HCT116 (cell line): Measurements from ENCODE around the gene ADRM1. TPM values are rescaled to one million over a fixed set of nuclear protein-coding genes. Genes with fewer than 3 reads are reported as not detected.
A peak's percentile ranks its signal among the peaks of the same experiment; 100 is the strongest.

Source experiments
- ATAC-seq: fragments of 200-7000 bp; cut with Tn5 transposase; 2 replicates; pipeline ENCODE4 v1.9.1; 2020; ENCODE audit warnings: mild to moderate bottlenecking, moderate library complexity
- BruUV-seq: library from RNA; stranded (reverse); fragments of 400-500 nt; replicated peaks from 2 replicates; lab custom pipeline; 2021; lab: Mats Ljungman, UMichigan
- CTCF ChIA-PET: fragments of 300-600 bp; sonication (Branson Sonifier 250); formaldehyde crosslinking; loops from one replicate; lab custom pipeline; 2021; ENCODE audit warnings: antibody characterized with exemption; lab: Charles Lee
- POLR2A ChIA-PET: fragments of 300-600, 350-600 bp; sonication (Branson Sonifier 250); formaldehyde crosslinking; loops from one replicate; lab custom pipeline; 2021; ENCODE audit warnings: antibody characterized with exemption; lab: Charles Lee
- RAD21 ChIA-PET, 2 experiments: fragments of 300-600 bp; sonication (Branson Sonifier 250); formaldehyde crosslinking; loops; one replicate each; lab custom pipeline; 2023; ENCODE audit warnings: low total read pairs in 2 of 2; ENCODE audit not compliant: uncharacterized antibody in 2 of 2, unreplicated experiment in 2 of 2, low non-redundant PET in 1 of 2; lab: Charles Lee
- DNase-seq: peaks from one replicate; pipeline ENCODE4 v3.0.0-alpha.2; 2010; ENCODE audit warnings: low read depth, low spot score
- H2AFZ ChIP-seq: fragments of 200-600 bp; shearing (Covaris generic), sonication (generic); 2 replicates; pipeline ENCODE4 v1.6.1; 2017; ENCODE audit warnings: low read depth, mixed run types, mixed read lengths, antibody characterized with exemption, low read length; ENCODE audit not compliant: poor library complexity, severe bottlenecking
- H3K27ac ChIP-seq: 2 replicates; pipeline ENCODE4 v1.5.1; 2012; ENCODE audit warnings: low read depth, low read length
- H3K27me3 ChIP-seq: fragments of 200-600 bp; sonication (generic); 2 replicates; pipeline ENCODE4 v1.6.1; 2016; ENCODE audit warnings: mixed run types, low read length, mixed read lengths; ENCODE audit not compliant: insufficient read depth
- H3K36me3 ChIP-seq, 2 experiments: fragments of 200-500 bp in 1 of 2; fragments of 200-600 bp in 1 of 2; sonication (Bioruptor generic) in 1 of 2; sonication (generic) in 1 of 2; 2 replicates each; pipeline versions ENCODE4 v1.5.1 to v1.6.1; 2014 to 2016; ENCODE audit warnings: low read length in 2 of 2, inconsistent platforms in 1 of 2, mixed read lengths in 1 of 2, mixed run types in 1 of 2; ENCODE audit not compliant: insufficient read depth in 2 of 2, control insufficient read depth in 1 of 2
- H3K4me1 ChIP-seq, 2 experiments: fragments of 200-600 bp in 1 of 2; sonication (generic) in 1 of 2; 2 replicates each; pipeline versions ENCODE4 v1.5.1 to v1.6.1; 2012 to 2017; ENCODE audit warnings: low read length in 2 of 2, inconsistent platforms in 1 of 2, mild to moderate bottlenecking in 1 of 2, mixed read lengths in 1 of 2, mixed run types in 1 of 2, moderate library complexity in 1 of 2; ENCODE audit not compliant: insufficient read depth in 2 of 2, control insufficient read depth in 1 of 2
- H3K4me2 ChIP-seq: fragments of 200-600 bp; sonication (generic); 2 replicates; pipeline ENCODE4 v1.6.1; 2017; ENCODE audit warnings: mixed run types, low read length, mixed read lengths
- H3K4me3 ChIP-seq, 2 experiments: fragments of 200-600 bp in 1 of 2; sonication (generic) in 1 of 2; replicated peaks in 1 of 2; 2 replicates each; pipeline ENCODE4 v1.5.1; 2011 to 2016; ENCODE audit warnings: low read length in 2 of 2, control low read depth in 1 of 2, low read depth in 1 of 2, mild to moderate bottlenecking in 1 of 2, mixed read lengths in 1 of 2, mixed run types in 1 of 2
- H3K79me2 ChIP-seq: fragments of 200-600 bp; sonication (generic); 2 replicates; pipeline ENCODE4 v1.6.1; 2017; ENCODE audit warnings: mild to moderate bottlenecking, mixed run types, low read length, moderate library complexity, mixed read lengths; ENCODE audit not compliant: insufficient read depth
- H3K9ac ChIP-seq: fragments of 200-600 bp; sonication (generic); 2 replicates; pipeline ENCODE4 v1.6.1; 2016; ENCODE audit warnings: low read length, mixed read lengths
- H3K9me2 ChIP-seq: fragments of 200-600 bp; sonication (generic), shearing (Covaris generic); 2 replicates; pipeline ENCODE4 v1.6.1; 2017; ENCODE audit warnings: mixed run types, mild to moderate bottlenecking, moderate library complexity; ENCODE audit not compliant: insufficient read depth
- H3K9me3 ChIP-seq, 2 experiments: fragments of 200-500 bp in 1 of 2; fragments of 200-600 bp in 1 of 2; sonication (Bioruptor generic) in 1 of 2; sonication (generic) in 1 of 2; 2 replicates each; pipeline ENCODE4 v1.6.1; 2014 to 2017; ENCODE audit warnings: low read length in 2 of 2, mixed read lengths in 2 of 2, inconsistent platforms in 1 of 2, low read depth in 1 of 2, mild to moderate bottlenecking in 1 of 2, mixed run types in 1 of 2, moderate library complexity in 1 of 2; ENCODE audit not compliant: control insufficient read depth in 1 of 2, insufficient read depth in 1 of 2
- H4K20me1 ChIP-seq: fragments of 200-600 bp; sonication (generic), shearing (Covaris generic); 2 replicates; pipeline ENCODE4 v1.6.1; 2017; ENCODE audit warnings: mixed run types, mild to moderate bottlenecking, moderate library complexity; ENCODE audit not compliant: insufficient read depth
- EGR1 ChIP-seq: IDR thresholded peaks from 2 replicates; pipeline ENCODE4 v1.6.1; 2012; ENCODE audit warnings: low read depth
- EZH2 ChIP-seq: fragments of 200-600 bp; sonication (generic); IDR thresholded peaks from 2 replicates; pipeline ENCODE4 v1.6.1; 2017; ENCODE audit warnings: antibody characterized with exemption, mixed run types
- EZH2phosphoT487 ChIP-seq: fragments of 200-600 bp; IDR thresholded peaks from 2 replicates; pipeline ENCODE4 v1.6.1; 2018; ENCODE audit warnings: antibody characterized with exemption, borderline replicate concordance
- FOSL1 ChIP-seq: IDR thresholded peaks from 2 replicates; pipeline ENCODE4 v1.6.1; 2012; ENCODE audit warnings: low read depth
- JUND ChIP-seq: IDR thresholded peaks from 2 replicates; pipeline ENCODE4 v1.6.1; 2012
- SP1 ChIP-seq: IDR thresholded peaks from 2 replicates; pipeline ENCODE4 v1.6.1; 2012; ENCODE audit warnings: low read depth
- intact Hi-C: fragments of 100-400 bp; cut with micrococcal nuclease; formaldehyde crosslinking; loops from 2 replicates; pipeline ENCODE4 v1.10.0; 2022
- total RNA-seq: library from RNA; stranded (reverse); gene quantifications from one replicate; pipeline ENCODE4 v1.2.1, GENCODE V29; 2021; ENCODE audit not compliant: unreplicated experiment
- TF ChIP-seq, protein P1 (sequence below), 3 experiments: fragments of 200-600 bp in 1 of 3; sonication (generic) in 1 of 3; IDR thresholded peaks in 2 of 3; conservative IDR thresholded peaks in 1 of 3; 2 replicates each; pipeline ENCODE4 v1.5.1; 2012 to 2017; ENCODE audit warnings: low read depth in 2 of 3, low read length in 2 of 3, antibody characterized with exemption in 1 of 3, borderline replicate concordance in 1 of 3, control low read depth in 1 of 3, mild to moderate bottlenecking in 1 of 3, mixed read lengths in 1 of 3, mixed run types in 1 of 3, moderate library complexity in 1 of 3; ENCODE audit not compliant: insufficient read depth in 1 of 3
- TF ChIP-seq, protein P2 (sequence below): IDR thresholded peaks from 2 replicates; pipeline ENCODE4 v1.6.1; 2012

ADRM1 gene
- total RNA-seq, 1 experiment from 2014 or later, result 158 TPM

DNA sequence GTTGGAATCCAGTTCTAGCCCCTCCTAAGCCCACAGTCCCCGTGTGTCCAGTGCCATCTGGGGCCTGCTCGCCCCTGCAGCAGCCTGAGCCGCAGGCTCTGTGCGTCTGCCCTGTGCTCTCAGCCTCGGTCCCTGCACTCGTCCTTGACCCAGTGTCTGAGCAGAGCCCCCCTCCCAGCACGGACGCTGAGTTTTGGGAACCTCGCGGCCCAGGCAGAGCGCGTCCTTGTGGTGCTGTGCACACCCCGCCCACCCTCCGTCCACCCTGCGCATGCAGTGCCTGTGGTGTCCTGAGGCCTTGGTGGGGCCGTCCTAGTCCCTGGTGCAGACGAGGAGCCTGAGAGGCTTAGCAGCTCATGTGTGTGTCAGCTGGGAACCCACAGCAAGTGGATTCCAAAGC, 32.9 kb upstream of the ADRM1 start:
- H2AFZ ChIP-seq, result no peak overlapping the region
- H3K9me3 ChIP-seq, result no peaks in the 10 kb centered on the region
- no peak overlapping the region for H3K27ac ChIP-seq
- no peaks in the 10 kb centered on the region for H3K27me3 ChIP-seq
- ATAC-seq (no peak), DNase-seq (no peak)
- ChIA-PET CTCF (no interaction called here), POLR2A (no interaction called here), RAD21 (no interaction called here)
- H3K36me3 ChIP-seq, result peaks cover 0 to 3% of the 10 kb centered on the region in 2 experiments; a peak in 2 of 4 replicates
- H3K9ac ChIP-seq, result no peak overlapping the region
- no peak for TF ChIP-seq EZH2
- TF ChIP-seq, protein P1, sequence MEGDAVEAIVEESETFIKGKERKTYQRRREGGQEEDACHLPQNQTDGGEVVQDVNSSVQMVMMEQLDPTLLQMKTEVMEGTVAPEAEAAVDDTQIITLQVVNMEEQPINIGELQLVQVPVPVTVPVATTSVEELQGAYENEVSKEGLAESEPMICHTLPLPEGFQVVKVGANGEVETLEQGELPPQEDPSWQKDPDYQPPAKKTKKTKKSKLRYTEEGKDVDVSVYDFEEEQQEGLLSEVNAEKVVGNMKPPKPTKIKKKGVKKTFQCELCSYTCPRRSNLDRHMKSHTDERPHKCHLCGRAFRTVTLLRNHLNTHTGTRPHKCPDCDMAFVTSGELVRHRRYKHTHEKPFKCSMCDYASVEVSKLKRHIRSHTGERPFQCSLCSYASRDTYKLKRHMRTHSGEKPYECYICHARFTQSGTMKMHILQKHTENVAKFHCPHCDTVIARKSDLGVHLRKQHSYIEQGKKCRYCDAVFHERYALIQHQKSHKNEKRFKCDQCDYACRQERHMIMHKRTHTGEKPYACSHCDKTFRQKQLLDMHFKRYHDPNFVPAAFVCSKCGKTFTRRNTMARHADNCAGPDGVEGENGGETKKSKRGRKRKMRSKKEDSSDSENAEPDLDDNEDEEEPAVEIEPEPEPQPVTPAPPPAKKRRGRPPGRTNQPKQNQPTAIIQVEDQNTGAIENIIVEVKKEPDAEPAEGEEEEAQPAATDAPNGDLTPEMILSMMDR (IDR thresholded peaks at IDR 0.05 in 2 of 3, conservative IDR thresholded peaks at IDR 0.05 in 1 of 3; ENCODE audit: borderline replicate concordance in 1 of 3, insufficient read depth in 1 of 3, low read depth in 2 of 3, low read length in 2 of 3), result no peak
- no peak for TF ChIP-seq FOSL1
- no peak for TF ChIP-seq JUND
- no peak for TF ChIP-seq EZH2phosphoT487
- TF ChIP-seq, protein P2, sequence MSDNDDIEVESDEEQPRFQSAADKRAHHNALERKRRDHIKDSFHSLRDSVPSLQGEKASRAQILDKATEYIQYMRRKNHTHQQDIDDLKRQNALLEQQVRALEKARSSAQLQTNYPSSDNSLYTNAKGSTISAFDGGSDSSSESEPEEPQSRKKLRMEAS, result no peak
- no peak for TF ChIP-seq SP1
- TF ChIP-seq EGR1, result no peak
- no peak overlapping the region for H3K4me2 ChIP-seq
- H3K79me2 ChIP-seq, result no peaks in the 10 kb centered on the region
- H3K4me3 ChIP-seq, result no peak overlapping the region
- no peaks in the 10 kb centered on the region for H3K9me2 ChIP-seq
- H3K4me1 ChIP-seq, result no peaks in the 10 kb centered on the region
- BruUV-seq, result no TSS peak
- intact Hi-C loops, result no loop called here
- H4K20me1 ChIP-seq, result no peaks in the 10 kb centered on the region

DNA sequence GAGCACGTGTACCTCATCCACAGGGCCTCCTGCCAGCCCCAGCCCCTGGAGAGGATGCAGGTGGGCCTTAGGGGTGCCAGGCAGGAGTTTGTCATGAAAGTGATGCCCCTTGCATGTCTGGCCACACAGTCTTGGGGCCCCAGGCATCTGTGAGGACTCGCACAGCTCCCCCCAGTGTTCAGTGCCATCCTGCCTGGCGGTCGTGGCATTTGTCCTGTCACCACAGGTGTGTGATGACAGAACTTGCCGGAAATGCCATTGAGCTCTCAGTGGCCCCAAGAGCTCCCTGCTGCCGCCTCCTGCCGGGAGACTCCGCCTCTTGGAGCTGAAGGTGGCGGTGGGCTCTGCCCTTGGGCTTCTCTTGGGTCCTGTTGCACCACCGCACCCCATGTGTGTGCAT, 30.6 kb upstream of the ADRM1 start:
- Histone ChIP-seq H3K4me3 (no peak overlapping the region), H3K9ac (no peak overlapping the region), H3K27me3 (no peaks in the 10 kb centered on the region), H3K27ac (no peak overlapping the region), H2AFZ (no peak overlapping the region), H3K36me3 (peaks cover 0 to 3% of the 10 kb centered on the region in 2 experiments; a peak in 2 of 4 replicates), H3K9me3 (no peaks in the 10 kb centered on the region), H3K4me1 (no peaks in the 10 kb centered on the region), H3K79me2 (no peaks in the 10 kb centered on the region), H3K4me2 (no peak overlapping the region), H4K20me1 (no peaks in the 10 kb centered on the region), H3K9me2 (no peaks in the 10 kb centered on the region)
- POLR2A ChIA-PET, result no interaction called here
- DNase-seq, result no peak
- no TSS peak for BruUV-seq
- CTCF ChIA-PET, result no interaction called here
- RAD21 ChIA-PET, result no interaction called here
- TF ChIP-seq, protein P1 (IDR thresholded peaks at IDR 0.05 in 2 of 3, conservative IDR thresholded peaks at IDR 0.05 in 1 of 3; ENCODE audit: borderline replicate concordance in 1 of 3, insufficient read depth in 1 of 3, low read depth in 2 of 3, low read length in 2 of 3), result peak; percentile 5 to 8 (median 6); a peak in 1 of 6 replicates
- no peak for TF ChIP-seq EGR1
- ATAC-seq, result peak; percentile 59
- intact Hi-C loops, result no loop called here
